Measurements from ENCODE around the gene PITPNC1. TPM values are rescaled to one million over a fixed set of nuclear protein-coding genes. Genes with fewer than 3 reads are reported as not detected.

PITPNC1 gene
- polyA plus RNA-seq, 1 donor from 2014 or later = 18.8 TPM

DNA sequence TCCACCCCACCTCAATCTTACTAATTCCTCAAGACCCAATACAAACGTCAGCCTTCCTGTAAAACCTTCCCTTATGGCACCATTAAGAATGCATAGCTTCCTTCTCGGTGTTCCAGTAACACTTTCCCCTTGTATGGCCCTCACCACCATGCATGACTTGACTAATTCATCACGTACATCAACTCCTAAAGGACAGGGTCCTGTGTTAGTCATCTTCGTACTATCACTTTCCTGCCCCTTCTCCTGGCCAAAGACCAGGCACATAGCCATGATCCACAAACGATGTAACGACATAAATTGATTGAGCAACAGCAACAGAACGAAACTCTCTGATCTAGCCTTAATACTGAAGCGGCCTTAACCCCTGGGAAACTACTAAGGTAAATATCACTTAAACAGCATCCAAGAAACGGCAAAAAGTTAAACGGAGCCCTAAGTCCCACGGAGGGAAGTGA is 11.3 kb upstream of the PITPNC1 start:
- Histone ChIP-seq H3K4me2 (ENCODE audit: low read length) (peak overlapping the region; percentile 95), H3K27me3 (ENCODE audit: insufficient read depth, low read depth, low read length) (no peaks in the 10 kb centered on the region), H3F3A (ENCODE audit: insufficient read depth, low read length, poor library complexity, severe bottlenecking) (no peaks in the 10 kb centered on the region), H3K9me2 (ENCODE audit: insufficient read depth, low read length) (no peaks in the 10 kb centered on the region), H3K9me3 (ENCODE audit: low read length) (no peaks in the 10 kb centered on the region), H3K27ac (ENCODE audit: low read length) (peak overlapping the region; percentile 77), H4K20me1 (ENCODE audit: insufficient read depth) (no peaks in the 10 kb centered on the region), H3K9ac (ENCODE audit: low read length) (peak overlapping the region; percentile 95), H3K36me3 (ENCODE audit: insufficient read depth, low read length) (no peaks in the 10 kb centered on the region), H2AFZ (ENCODE audit: low read depth, low read length) (peak overlapping the region; percentile 99), H3K79me2 (replicated peaks; ENCODE audit: insufficient read depth, low read length) (peaks cover 51% of the 10 kb centered on the region), H3K4me3 (ENCODE audit: low read length) (peak overlapping the region; percentile 100)
- TF ChIP-seq SMC3 (conservative IDR thresholded peaks at IDR 0.05; ENCODE audit: poor library complexity) (no peak), POLR2AphosphoS5 (IDR thresholded peaks at IDR 0.05) (no peak), EP300 (conservative IDR thresholded peaks at IDR 0.05; ENCODE audit: poor library complexity, severe bottlenecking) (no peak), RAD21 (conservative IDR thresholded peaks at IDR 0.05) (no peak)

DNA sequence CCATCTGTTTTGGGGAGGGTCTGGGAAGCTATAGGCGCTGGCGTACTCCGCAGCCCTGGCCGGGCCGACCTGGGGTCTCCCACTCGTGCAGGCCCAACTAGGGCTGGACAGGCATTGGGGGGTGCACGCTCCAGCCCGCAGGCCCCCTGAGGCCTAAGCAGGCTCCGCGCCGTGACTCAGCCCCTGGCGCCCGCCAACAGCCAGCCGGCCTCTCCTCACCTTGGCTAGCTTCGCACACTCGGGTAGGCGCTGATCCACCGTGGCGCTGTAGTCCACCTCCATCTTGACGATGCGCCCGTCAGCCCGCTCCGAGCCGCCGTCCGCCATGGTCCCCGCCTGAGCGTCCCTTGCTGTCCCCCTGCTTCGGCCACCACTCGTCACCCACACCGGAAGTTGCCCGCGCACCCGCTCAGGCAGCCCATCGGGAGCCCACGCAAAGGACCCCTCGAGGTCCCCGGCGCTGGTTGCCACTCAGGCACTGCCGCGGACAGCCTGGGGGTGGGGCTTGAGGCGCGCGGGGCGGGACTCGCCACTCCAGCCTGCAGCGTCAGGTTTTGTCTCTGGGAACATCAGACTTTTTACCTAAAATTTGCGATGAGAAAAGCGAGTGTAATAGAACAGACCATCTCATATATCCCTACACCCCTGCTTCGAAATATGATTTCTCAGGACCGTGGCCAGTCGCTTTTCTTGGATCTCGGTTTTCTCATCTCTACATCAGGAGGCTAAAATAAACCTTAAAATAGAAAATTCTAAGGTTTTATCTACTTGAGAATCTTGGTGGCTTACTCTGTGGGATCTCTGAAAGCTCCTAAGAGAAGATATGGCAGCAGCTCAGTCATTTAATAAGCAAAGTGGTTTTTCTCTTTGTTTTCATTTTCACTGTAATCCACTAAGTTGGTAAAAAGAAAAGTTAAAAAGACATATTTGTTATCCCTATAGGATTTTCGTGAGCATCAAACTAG is 10.6 kb upstream of the PITPNC1 start, which contains the start of gene PSMD12:
TSS of gene PSMD12 (minus strand) at position 385 of the 965 bp plus-strand sequence. CDS start at position 327, 58 bp downstream.
- H3K79me2 ChIP-seq (replicated peaks; ENCODE audit: insufficient read depth, low read length) = peaks cover 51% of the 10 kb centered on the region
- peak within 1 kb of the TSS; percentile 77 for H3K27ac ChIP-seq (ENCODE audit: low read length)
- H4K20me1 ChIP-seq (ENCODE audit: insufficient read depth) = no peaks in the 10 kb centered on the region
- no peaks in the 10 kb centered on the region for H3K36me3 ChIP-seq (ENCODE audit: insufficient read depth, low read length)
- H2AFZ ChIP-seq (ENCODE audit: low read depth, low read length) = peak within 1 kb of the TSS; percentile 99
- no peaks in the 10 kb centered on the region for H3F3A ChIP-seq (ENCODE audit: insufficient read depth, low read length, poor library complexity, severe bottlenecking)
- TF ChIP-seq SMC3 (conservative IDR thresholded peaks at IDR 0.05; ENCODE audit: poor library complexity) (peak; percentile 51), TAF1 (IDR thresholded peaks at IDR 0.05; ENCODE audit: low read depth) (peak; percentile 65), RAD21 (conservative IDR thresholded peaks at IDR 0.05) (no peak), EZH2 (IDR thresholded peaks at IDR 0.05; ENCODE audit: borderline replicate concordance, insufficient read depth, low read length, poor library complexity, severe bottlenecking) (no peak), EP300 (conservative IDR thresholded peaks at IDR 0.05; ENCODE audit: poor library complexity, severe bottlenecking) (peak; percentile 55), MXI1 (conservative IDR thresholded peaks at IDR 0.05; ENCODE audit: poor library complexity, severe bottlenecking) (peak; percentile 84), POLR2AphosphoS5 (IDR thresholded peaks at IDR 0.05) (peak; percentile 97)
- TF ChIP-seq, protein P1, sequence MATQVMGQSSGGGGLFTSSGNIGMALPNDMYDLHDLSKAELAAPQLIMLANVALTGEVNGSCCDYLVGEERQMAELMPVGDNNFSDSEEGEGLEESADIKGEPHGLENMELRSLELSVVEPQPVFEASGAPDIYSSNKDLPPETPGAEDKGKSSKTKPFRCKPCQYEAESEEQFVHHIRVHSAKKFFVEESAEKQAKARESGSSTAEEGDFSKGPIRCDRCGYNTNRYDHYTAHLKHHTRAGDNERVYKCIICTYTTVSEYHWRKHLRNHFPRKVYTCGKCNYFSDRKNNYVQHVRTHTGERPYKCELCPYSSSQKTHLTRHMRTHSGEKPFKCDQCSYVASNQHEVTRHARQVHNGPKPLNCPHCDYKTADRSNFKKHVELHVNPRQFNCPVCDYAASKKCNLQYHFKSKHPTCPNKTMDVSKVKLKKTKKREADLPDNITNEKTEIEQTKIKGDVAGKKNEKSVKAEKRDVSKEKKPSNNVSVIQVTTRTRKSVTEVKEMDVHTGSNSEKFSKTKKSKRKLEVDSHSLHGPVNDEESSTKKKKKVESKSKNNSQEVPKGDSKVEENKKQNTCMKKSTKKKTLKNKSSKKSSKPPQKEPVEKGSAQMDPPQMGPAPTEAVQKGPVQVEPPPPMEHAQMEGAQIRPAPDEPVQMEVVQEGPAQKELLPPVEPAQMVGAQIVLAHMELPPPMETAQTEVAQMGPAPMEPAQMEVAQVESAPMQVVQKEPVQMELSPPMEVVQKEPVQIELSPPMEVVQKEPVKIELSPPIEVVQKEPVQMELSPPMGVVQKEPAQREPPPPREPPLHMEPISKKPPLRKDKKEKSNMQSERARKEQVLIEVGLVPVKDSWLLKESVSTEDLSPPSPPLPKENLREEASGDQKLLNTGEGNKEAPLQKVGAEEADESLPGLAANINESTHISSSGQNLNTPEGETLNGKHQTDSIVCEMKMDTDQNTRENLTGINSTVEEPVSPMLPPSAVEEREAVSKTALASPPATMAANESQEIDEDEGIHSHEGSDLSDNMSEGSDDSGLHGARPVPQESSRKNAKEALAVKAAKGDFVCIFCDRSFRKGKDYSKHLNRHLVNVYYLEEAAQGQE (IDR thresholded peaks at IDR 0.05; ENCODE audit: borderline replicate concordance) = peak; percentile 70
- TF ChIP-seq, protein P2, sequence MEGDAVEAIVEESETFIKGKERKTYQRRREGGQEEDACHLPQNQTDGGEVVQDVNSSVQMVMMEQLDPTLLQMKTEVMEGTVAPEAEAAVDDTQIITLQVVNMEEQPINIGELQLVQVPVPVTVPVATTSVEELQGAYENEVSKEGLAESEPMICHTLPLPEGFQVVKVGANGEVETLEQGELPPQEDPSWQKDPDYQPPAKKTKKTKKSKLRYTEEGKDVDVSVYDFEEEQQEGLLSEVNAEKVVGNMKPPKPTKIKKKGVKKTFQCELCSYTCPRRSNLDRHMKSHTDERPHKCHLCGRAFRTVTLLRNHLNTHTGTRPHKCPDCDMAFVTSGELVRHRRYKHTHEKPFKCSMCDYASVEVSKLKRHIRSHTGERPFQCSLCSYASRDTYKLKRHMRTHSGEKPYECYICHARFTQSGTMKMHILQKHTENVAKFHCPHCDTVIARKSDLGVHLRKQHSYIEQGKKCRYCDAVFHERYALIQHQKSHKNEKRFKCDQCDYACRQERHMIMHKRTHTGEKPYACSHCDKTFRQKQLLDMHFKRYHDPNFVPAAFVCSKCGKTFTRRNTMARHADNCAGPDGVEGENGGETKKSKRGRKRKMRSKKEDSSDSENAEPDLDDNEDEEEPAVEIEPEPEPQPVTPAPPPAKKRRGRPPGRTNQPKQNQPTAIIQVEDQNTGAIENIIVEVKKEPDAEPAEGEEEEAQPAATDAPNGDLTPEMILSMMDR (IDR thresholded peaks at IDR 0.05; ENCODE audit: poor library complexity, severe bottlenecking) = peak; percentile 41
- no peaks in the 10 kb centered on the region for H3K9me2 ChIP-seq (ENCODE audit: insufficient read depth, low read length)
- H3K9ac ChIP-seq (ENCODE audit: low read length) = peak within 1 kb of the TSS; percentile 95
- H3K4me3 ChIP-seq (ENCODE audit: low read length) = peak within 1 kb of the TSS; percentile 100
- no peaks in the 10 kb centered on the region for H3K9me3 ChIP-seq (ENCODE audit: low read length)
- no peaks in the 10 kb centered on the region for H3K27me3 ChIP-seq (ENCODE audit: insufficient read depth, low read depth, low read length)
- peak within 1 kb of the TSS; percentile 95 for H3K4me2 ChIP-seq (ENCODE audit: low read length)

Measured in neural cell (in vitro differentiated cells).